Activated gamma-delta T cell treated with Interleukin-2 at 50 U/mL for 16 hours (primary cell): ENCODE measurements around the gene CARD11.
"Not testable (repeated sequence)": the region's sequence is repeated elsewhere in the genome, so short reads cannot be mapped to it uniquely, and the experiment has no call there.

Source experiments
- DNase-seq: peaks from one replicate; pipeline ENCODE4 v3.0.0-alpha.2; 2020

Gene CARD11

GRCh38 chr7:2922866-2923265, 120.8 kb downstream of the CARD11 start:
- no peak for DNase-seq

GRCh38 chr7:2922348-2922691, 121.3 kb downstream of the CARD11 start:
- no peak for DNase-seq

GRCh38 chr7:2921653-2922347, 121.9 kb downstream of the CARD11 start:
- no peak for DNase-seq

- no peak for DNase-seq
Observed at GRCh38 chr7:2920956-2921652, 122.6 kb downstream of the CARD11 start.

GRCh38 chr7:2920480-2920879, 123.2 kb downstream of the CARD11 start:
- DNase-seq, result not testable (repeated sequence)

- DNase-seq, result no peak
Observed at GRCh38 chr7:2920041-2920440, 123.6 kb downstream of the CARD11 start.

- DNase-seq, result no peak
Observed at GRCh38 chr7:2919256-2919655, 124.4 kb downstream of the CARD11 start.

GRCh38 chr7:2918406-2918805, 125.3 kb downstream of the CARD11 start:
- no peak for DNase-seq

GRCh38 chr7:2915023-2915422, 128.6 kb downstream of the CARD11 start:
- no peak for DNase-seq

GRCh38 chr7:2913760-2914387, 129.8 kb downstream of the CARD11 start:
- DNase-seq, result no peak

- DNase-seq, result no peak
Observed at GRCh38 chr7:2912684-2913439, 130.8 kb downstream of the CARD11 start.

- no peak for DNase-seq
Observed at GRCh38 chr7:2911466-2911865, 132.2 kb downstream of the CARD11 start.

- DNase-seq, result no peak
Observed at GRCh38 chr7:2909471-2910039, 134.1 kb downstream of the CARD11 start.

GRCh38 chr7:2909043-2909442, 134.6 kb downstream of the CARD11 start:
- DNase-seq, result no peak

- DNase-seq, result no peak
Observed at GRCh38 chr7:2908103-2908683, 135.5 kb downstream of the CARD11 start.

GRCh38 chr7:2906197-2906931, 137.3 kb downstream of the CARD11 start:
- DNase-seq, result no peak

- DNase-seq, result no peak
Observed at GRCh38 chr7:2905500-2905899, 138.2 kb downstream of the CARD11 start.

GRCh38 chr7:2905027-2905426, 138.6 kb downstream of the CARD11 start:
- no peak for DNase-seq

- no peak for DNase-seq
Observed at GRCh38 chr7:2904202-2904601, 139.5 kb downstream of the CARD11 start.

- no peak for DNase-seq
Observed at GRCh38 chr7:2903682-2904162, 139.9 kb downstream of the CARD11 start.

- no peak for DNase-seq
Observed at GRCh38 chr7:2897023-2897422, 146.6 kb downstream of the CARD11 start.

GRCh38 chr7:2896131-2896530, 147.5 kb downstream of the CARD11 start:
- no peak for DNase-seq
